ENCODE measurements around the gene PCSK7. TPM values are rescaled to one million over a fixed set of nuclear protein-coding genes. Genes with fewer than 3 reads are reported as not detected.

Gene PCSK7
- total and polyA plus RNA-seq, 2 of the 4 experiments (the other 2 are of a cell fraction): 35.8 to 54.3 TPM

DNA sequence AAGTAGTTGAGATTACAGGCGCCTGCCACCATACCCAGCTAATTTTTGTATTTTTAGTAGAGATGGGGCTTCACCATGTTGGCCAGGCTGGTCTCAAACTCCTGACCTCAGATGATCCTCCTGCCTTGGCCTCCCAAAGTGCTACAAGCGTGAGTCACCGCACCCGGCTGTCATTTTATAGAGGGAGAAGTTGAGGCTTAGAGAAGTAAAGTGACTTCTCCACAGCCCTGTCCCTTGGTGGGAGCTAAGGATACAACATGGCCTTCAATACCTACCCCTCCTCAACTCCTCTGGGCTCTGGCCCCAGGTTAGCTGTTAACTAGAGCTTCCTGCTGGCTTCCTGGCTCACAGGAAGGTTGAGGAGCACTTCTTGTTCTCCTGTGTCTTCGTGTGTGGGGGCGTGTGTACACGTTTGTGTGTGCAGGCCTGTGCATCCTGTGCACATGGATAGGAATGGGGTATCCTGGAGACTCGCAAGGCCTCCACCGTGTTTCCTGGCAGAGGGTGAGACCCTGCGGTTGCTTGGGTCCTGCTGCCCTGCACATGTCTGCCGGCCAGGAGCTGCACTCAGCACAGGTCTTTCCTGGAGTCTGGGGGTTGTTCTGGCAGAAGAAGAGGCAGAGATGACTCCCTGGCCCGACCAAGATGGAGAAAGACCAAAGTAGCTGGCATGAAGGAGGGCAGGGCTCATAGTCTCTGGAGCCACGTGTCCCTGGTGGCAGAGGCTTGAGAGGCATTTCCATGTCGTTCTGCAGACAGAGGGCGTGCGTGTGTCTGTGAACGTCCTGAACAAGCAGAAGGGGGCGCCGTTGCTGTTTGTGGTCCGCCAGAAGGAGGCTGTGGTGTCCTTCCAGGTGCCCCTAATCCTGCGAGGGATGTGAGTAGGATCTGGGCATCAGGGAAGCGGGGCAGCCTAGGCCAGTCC lies 51.0 kb downstream of the PCSK7 start (continued):
- TF ChIP-seq, protein P1, sequence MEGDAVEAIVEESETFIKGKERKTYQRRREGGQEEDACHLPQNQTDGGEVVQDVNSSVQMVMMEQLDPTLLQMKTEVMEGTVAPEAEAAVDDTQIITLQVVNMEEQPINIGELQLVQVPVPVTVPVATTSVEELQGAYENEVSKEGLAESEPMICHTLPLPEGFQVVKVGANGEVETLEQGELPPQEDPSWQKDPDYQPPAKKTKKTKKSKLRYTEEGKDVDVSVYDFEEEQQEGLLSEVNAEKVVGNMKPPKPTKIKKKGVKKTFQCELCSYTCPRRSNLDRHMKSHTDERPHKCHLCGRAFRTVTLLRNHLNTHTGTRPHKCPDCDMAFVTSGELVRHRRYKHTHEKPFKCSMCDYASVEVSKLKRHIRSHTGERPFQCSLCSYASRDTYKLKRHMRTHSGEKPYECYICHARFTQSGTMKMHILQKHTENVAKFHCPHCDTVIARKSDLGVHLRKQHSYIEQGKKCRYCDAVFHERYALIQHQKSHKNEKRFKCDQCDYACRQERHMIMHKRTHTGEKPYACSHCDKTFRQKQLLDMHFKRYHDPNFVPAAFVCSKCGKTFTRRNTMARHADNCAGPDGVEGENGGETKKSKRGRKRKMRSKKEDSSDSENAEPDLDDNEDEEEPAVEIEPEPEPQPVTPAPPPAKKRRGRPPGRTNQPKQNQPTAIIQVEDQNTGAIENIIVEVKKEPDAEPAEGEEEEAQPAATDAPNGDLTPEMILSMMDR (conservative IDR thresholded peaks at IDR 0.05; ENCODE audit: low read depth, low read length): peak; percentile 93
- no peak for TF ChIP-seq CHD1 (IDR thresholded peaks at IDR 0.05; ENCODE audit: low read depth, low read length)
